GM23338 (cell line): ENCODE data around the gene TMSB4X.

Experiments used
- EZH2 ChIP-seq: fragments of 200-600 bp; sonication (generic); IDR thresholded peaks from one replicate; pipeline ENCODE4 v1.8.0; 2017; ENCODE audit warnings: antibody characterized with exemption, mild to moderate bottlenecking, low read depth; ENCODE audit not compliant: unreplicated experiment
- POLR2AphosphoS5 ChIP-seq: IDR thresholded peaks from 2 replicates; pipeline ENCODE4 v1.6.1; 2016; ENCODE audit warnings: antibody characterized with exemption, low read depth
- ZNF114 ChIP-seq: fragments of 250-450 bp; sonication (Bioruptor Pico); IDR thresholded peaks from 2 replicates; pipeline ENCODE4 v1.5.0; 2020; ENCODE audit warnings: mild to moderate bottlenecking, moderate library complexity
- ZNF331 ChIP-seq: fragments of 250-450 bp; sonication (Bioruptor Pico); IDR thresholded peaks from 2 replicates; pipeline ENCODE4 v1.5.0; 2020; ENCODE audit warnings: low read depth, mild to moderate bottlenecking, moderate library complexity
- TF ChIP-seq, protein P1 (sequence below), 2 experiments: fragments of 200-600 bp in 1 of 2; sonication (generic) in 1 of 2; conservative IDR thresholded peaks; 2 replicates each; pipeline versions ENCODE4 v1.5.1 to v1.6.1; 2016 to 2017; ENCODE audit warnings: antibody characterized with exemption in 2 of 2, low read depth in 2 of 2, mild to moderate bottlenecking in 2 of 2, moderate library complexity in 1 of 2

DNA sequence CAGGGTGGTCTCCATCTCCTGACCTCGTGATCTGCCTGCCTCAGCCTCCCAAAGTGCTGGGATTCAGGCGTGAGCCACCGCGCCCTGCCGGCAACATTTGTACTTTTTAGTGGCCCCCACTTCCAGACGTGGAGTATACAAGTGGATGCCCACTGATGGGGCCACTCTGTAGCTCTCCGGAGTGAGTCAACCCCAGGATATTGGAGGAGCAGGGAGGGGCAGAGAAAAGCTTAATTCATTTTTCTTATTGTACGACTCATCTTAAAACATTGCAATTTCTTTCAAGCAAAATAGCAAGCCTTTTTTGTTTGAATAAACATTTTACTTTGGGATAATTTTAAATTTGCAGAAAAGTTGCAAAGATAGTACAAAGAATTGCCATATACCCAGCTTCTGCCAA, 34.9 kb downstream of the TMSB4X start:
- no peak for TF ChIP-seq ZNF331
- no peak for TF ChIP-seq POLR2AphosphoS5
- no peak for TF ChIP-seq EZH2
- TF ChIP-seq, protein P1, sequence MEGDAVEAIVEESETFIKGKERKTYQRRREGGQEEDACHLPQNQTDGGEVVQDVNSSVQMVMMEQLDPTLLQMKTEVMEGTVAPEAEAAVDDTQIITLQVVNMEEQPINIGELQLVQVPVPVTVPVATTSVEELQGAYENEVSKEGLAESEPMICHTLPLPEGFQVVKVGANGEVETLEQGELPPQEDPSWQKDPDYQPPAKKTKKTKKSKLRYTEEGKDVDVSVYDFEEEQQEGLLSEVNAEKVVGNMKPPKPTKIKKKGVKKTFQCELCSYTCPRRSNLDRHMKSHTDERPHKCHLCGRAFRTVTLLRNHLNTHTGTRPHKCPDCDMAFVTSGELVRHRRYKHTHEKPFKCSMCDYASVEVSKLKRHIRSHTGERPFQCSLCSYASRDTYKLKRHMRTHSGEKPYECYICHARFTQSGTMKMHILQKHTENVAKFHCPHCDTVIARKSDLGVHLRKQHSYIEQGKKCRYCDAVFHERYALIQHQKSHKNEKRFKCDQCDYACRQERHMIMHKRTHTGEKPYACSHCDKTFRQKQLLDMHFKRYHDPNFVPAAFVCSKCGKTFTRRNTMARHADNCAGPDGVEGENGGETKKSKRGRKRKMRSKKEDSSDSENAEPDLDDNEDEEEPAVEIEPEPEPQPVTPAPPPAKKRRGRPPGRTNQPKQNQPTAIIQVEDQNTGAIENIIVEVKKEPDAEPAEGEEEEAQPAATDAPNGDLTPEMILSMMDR (conservative IDR thresholded peaks at IDR 0.05; ENCODE audit: low read depth in 2 of 2): no peak
- TF ChIP-seq ZNF114 (CRISPR knock-in tag): no peak
